ENCODE results near the gene PI4KA.

DNA sequence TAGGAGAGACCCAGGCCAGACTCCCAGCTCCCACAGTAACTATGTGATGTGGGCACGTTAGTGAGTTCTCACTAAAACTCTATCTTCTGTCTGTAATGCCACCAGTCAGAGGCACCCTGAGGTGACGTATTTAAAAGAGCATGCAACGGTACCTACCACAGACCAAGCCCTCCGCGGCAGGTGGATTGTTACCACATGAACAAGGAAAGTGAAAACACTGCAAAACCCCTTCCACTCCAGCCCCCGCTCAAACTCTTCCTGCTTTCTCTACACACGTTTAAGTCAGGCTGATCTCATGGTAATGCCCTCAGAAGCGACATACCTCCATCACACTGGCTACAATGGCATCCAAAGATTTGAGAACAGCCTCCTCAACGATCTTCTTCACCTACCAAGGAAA is 48.0 kb downstream of the PI4KA start:
- TF ChIP-seq, protein P1, sequence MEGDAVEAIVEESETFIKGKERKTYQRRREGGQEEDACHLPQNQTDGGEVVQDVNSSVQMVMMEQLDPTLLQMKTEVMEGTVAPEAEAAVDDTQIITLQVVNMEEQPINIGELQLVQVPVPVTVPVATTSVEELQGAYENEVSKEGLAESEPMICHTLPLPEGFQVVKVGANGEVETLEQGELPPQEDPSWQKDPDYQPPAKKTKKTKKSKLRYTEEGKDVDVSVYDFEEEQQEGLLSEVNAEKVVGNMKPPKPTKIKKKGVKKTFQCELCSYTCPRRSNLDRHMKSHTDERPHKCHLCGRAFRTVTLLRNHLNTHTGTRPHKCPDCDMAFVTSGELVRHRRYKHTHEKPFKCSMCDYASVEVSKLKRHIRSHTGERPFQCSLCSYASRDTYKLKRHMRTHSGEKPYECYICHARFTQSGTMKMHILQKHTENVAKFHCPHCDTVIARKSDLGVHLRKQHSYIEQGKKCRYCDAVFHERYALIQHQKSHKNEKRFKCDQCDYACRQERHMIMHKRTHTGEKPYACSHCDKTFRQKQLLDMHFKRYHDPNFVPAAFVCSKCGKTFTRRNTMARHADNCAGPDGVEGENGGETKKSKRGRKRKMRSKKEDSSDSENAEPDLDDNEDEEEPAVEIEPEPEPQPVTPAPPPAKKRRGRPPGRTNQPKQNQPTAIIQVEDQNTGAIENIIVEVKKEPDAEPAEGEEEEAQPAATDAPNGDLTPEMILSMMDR (IDR thresholded peaks at IDR 0.05), result no peak
- TF ChIP-seq POLR2A (IDR thresholded peaks at IDR 0.05), result no peak

Data from body of pancreas (tissue), 4 donors.